ENCODE data around the gene PBX4. TPM values are rescaled to one million over a fixed set of nuclear protein-coding genes. Genes with fewer than 3 reads are reported as not detected.

The PBX4 gene
- total RNA-seq, 1 donor from 2014 or later = 0.46 TPM

DNA sequence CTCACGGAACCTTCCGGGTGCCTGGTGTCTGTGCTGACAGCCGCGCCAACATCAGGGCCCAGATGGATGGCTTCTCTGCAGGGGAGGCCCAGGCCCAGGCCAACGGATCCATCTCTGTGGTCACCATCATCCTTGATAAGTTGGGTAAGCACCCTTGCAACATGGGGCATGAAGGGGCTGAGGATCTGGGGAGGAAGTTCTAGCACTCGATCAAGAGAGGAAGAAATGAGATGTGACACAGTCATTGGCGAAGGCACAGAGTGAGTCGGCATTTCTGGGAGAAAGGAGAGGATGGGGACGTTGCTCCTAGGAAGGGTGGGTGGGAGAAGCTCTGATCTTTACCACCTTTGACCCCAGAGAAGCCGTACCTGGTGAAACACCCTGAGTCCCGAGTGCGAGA lies 76.0 kb downstream of the PBX4 start:
- TF ChIP-seq, protein P1, sequence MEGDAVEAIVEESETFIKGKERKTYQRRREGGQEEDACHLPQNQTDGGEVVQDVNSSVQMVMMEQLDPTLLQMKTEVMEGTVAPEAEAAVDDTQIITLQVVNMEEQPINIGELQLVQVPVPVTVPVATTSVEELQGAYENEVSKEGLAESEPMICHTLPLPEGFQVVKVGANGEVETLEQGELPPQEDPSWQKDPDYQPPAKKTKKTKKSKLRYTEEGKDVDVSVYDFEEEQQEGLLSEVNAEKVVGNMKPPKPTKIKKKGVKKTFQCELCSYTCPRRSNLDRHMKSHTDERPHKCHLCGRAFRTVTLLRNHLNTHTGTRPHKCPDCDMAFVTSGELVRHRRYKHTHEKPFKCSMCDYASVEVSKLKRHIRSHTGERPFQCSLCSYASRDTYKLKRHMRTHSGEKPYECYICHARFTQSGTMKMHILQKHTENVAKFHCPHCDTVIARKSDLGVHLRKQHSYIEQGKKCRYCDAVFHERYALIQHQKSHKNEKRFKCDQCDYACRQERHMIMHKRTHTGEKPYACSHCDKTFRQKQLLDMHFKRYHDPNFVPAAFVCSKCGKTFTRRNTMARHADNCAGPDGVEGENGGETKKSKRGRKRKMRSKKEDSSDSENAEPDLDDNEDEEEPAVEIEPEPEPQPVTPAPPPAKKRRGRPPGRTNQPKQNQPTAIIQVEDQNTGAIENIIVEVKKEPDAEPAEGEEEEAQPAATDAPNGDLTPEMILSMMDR (IDR thresholded peaks at IDR 0.05) = no peak
- Mint-ChIP-seq H3K4me3 (ENCODE audit: unreplicated experiment) (no peak overlapping the region), H3K27ac (ENCODE audit: unreplicated experiment) (no peak overlapping the region), H3K4me1 (ENCODE audit: unreplicated experiment) (peaks cover 10% of the 10 kb centered on the region), H3K9me3 (ENCODE audit: unreplicated experiment) (no peaks in the 10 kb centered on the region), H3K27me3 (ENCODE audit: unreplicated experiment) (no peaks in the 10 kb centered on the region), H3K36me3 (ENCODE audit: unreplicated experiment) (no peaks in the 10 kb centered on the region)
- DNase-seq (ENCODE audit: extremely low spot score, unreplicated experiment) = no peak

DNA sequence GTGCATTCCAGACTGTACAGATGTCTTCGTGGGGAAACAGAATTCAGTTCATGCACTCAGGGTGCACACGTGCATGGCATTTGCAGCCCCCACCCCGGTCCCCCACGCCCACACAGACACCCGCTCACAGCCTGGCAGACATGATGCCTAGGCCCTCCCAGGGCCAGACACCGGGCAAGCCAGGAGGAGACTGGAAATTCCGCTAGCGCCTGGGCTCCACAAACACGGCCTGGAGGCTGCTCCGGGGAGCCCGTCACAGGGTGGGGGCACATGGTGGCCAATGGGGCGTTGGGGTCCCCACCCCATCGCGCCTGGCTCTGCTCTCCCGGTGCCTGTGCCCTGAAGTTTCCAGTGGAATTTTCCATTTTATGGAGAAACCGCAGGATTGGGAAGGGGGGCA lies 76.9 kb downstream of the PBX4 start:
- Mint-ChIP-seq H3K4me3 (ENCODE audit: unreplicated experiment) (no peak overlapping the region), H3K9me3 (ENCODE audit: unreplicated experiment) (no peaks in the 10 kb centered on the region), H3K4me1 (ENCODE audit: unreplicated experiment) (peaks cover 12% of the 10 kb centered on the region), H3K27ac (ENCODE audit: unreplicated experiment) (no peak overlapping the region), H3K36me3 (ENCODE audit: unreplicated experiment) (no peaks in the 10 kb centered on the region), H3K27me3 (ENCODE audit: unreplicated experiment) (no peaks in the 10 kb centered on the region)
- no peak for DNase-seq (ENCODE audit: extremely low spot score, unreplicated experiment)
- TF ChIP-seq, protein P1 (IDR thresholded peaks at IDR 0.05) = no peak

DNA sequence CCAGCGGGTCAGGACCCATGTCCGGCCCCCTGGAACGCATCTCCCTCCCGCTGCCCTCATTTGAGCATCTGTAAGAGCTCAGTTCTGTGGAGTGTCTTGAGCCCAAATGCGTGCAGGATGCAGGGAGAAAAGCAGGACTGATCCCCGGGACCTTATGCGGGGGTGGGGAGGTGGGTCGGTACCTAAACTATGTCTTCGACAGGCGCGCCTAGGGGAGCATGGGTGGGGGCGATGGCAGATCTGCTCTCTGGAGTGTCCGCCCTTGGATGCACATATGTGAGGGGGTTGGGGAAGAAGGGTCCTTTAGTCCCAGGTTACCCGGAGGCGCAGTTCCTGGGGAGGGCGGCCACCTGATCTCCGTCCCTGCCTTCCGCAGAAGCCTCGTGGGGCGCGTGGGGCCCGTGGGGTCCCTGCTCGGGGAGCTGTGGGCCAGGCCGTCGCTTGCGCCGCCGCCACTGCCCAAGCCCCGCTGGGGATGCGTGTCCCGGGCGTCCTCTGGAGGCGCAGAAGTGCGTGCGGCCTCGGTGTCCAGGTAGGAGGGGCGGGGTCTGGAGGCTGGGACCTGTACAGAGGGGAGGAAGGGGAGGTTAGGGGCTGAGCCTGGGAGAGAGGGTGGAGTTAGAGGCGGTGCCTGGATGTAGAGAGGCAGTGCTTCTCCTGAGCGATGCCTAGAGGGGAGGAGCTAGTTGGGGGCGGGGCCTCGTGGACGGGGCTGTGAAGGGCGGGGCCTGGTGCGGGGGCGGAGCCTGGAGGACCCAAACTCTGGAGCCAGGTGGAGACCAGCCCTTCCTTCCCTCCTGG lies 77.6 kb downstream of the PBX4 start:
- Mint-ChIP-seq H3K36me3 (ENCODE audit: unreplicated experiment) (no peaks in the 10 kb centered on the region), H3K4me1 (ENCODE audit: unreplicated experiment) (peaks cover 12% of the 10 kb centered on the region), H3K27me3 (ENCODE audit: unreplicated experiment) (no peaks in the 10 kb centered on the region), H3K27ac (ENCODE audit: unreplicated experiment) (no peak overlapping the region), H3K9me3 (ENCODE audit: unreplicated experiment) (no peaks in the 10 kb centered on the region), H3K4me3 (ENCODE audit: unreplicated experiment) (no peak overlapping the region)
- no peak for DNase-seq (ENCODE audit: extremely low spot score, unreplicated experiment)
- TF ChIP-seq, protein P1 (IDR thresholded peaks at IDR 0.05) = no peak

DNA sequence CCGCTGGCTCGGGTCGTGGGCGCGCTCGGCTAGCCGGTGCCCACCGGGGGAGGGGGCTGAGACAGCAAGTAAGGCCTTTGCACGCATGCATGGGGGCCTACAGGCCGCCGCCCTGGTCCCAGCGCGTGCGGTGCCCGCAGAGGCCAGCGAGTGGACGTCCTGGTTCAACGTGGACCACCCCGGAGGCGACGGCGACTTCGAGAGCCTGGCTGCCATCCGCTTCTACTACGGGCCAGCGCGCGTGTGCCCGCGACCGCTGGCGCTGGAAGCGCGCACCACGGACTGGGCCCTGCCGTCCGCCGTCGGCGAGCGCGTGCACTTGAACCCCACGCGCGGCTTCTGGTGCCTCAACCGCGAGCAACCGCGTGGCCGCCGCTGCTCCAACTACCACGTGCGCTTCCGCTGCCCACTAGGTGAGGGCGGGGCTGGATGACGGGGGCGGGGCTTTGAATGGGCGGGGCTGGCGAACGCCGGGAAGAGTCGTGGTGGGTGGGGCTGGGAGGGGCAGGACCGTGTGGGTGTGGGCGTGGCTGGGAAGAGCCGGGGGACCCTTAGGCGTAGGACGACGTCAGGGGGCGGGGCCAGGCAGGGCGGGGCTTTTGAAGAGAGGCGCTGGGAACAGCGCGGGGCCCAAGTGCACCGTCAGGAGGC lies 78.3 kb downstream of the PBX4 start:
- Mint-ChIP-seq H3K4me1 (ENCODE audit: unreplicated experiment) (peaks cover 12% of the 10 kb centered on the region), H3K4me3 (ENCODE audit: unreplicated experiment) (no peak overlapping the region), H3K27ac (ENCODE audit: unreplicated experiment) (no peak overlapping the region), H3K36me3 (ENCODE audit: unreplicated experiment) (no peaks in the 10 kb centered on the region), H3K9me3 (ENCODE audit: unreplicated experiment) (no peaks in the 10 kb centered on the region), H3K27me3 (ENCODE audit: unreplicated experiment) (no peaks in the 10 kb centered on the region)
- DNase-seq (ENCODE audit: extremely low spot score, unreplicated experiment) = no peak
- TF ChIP-seq, protein P1 (IDR thresholded peaks at IDR 0.05) = no peak

GRCh38 chr19:19539698-19540063 lies 78.8 kb downstream of the PBX4 start:
- Mint-ChIP-seq H3K4me3 (ENCODE audit: unreplicated experiment) (no peak overlapping the region), H3K27ac (ENCODE audit: unreplicated experiment) (no peak overlapping the region), H3K4me1 (ENCODE audit: unreplicated experiment) (peaks cover 12% of the 10 kb centered on the region), H3K36me3 (ENCODE audit: unreplicated experiment) (no peaks in the 10 kb centered on the region), H3K27me3 (ENCODE audit: unreplicated experiment) (no peaks in the 10 kb centered on the region), H3K9me3 (ENCODE audit: unreplicated experiment) (no peaks in the 10 kb centered on the region)
- no peak for DNase-seq (ENCODE audit: extremely low spot score, unreplicated experiment)
- TF ChIP-seq, protein P1 (IDR thresholded peaks at IDR 0.05) = no peak

Data from osteocyte (in vitro differentiated cells).